PFSK-1 (cell line): ENCODE data around the gene MIPOL1.

Source experiments
- FOXP2 ChIP-seq: optimal IDR thresholded peaks from 2 replicates; pipeline ENCODE3; 2011; ENCODE audit warnings: borderline replicate concordance, control low read depth, inconsistent platforms; ENCODE audit not compliant: insufficient read depth; ENCODE audit errors: extremely low read length, extremely low read depth
- POLR2AphosphoS5 ChIP-seq: IDR thresholded peaks from 2 replicates; pipeline ENCODE4 v1.6.1; 2012; ENCODE audit warnings: low read depth, mild to moderate bottlenecking, control low read depth, low read length, moderate library complexity
- SIN3A ChIP-seq: IDR thresholded peaks from 2 replicates; pipeline ENCODE4 v1.6.1; 2012; ENCODE audit warnings: mild to moderate bottlenecking, low read length, moderate library complexity, borderline replicate concordance; ENCODE audit not compliant: insufficient read depth
- TAF1 ChIP-seq: IDR thresholded peaks from 2 replicates; pipeline ENCODE4 v1.6.1; 2012; ENCODE audit warnings: low read length, control low read depth, borderline replicate concordance; ENCODE audit not compliant: insufficient read depth
- TF ChIP-seq, protein P1 (sequence below), 2 experiments: IDR thresholded peaks; 2 replicates each; pipeline versions ENCODE4 v1.6.1 to v1.8.0; 2011 to 2012; ENCODE audit warnings: low read depth in 2 of 2, low read length in 2 of 2, control low read depth in 1 of 2, inconsistent platforms in 1 of 2, mild to moderate bottlenecking in 1 of 2, moderate library complexity in 1 of 2; ENCODE audit not compliant: insufficient read depth in 1 of 2

MIPOL1 gene

DNA sequence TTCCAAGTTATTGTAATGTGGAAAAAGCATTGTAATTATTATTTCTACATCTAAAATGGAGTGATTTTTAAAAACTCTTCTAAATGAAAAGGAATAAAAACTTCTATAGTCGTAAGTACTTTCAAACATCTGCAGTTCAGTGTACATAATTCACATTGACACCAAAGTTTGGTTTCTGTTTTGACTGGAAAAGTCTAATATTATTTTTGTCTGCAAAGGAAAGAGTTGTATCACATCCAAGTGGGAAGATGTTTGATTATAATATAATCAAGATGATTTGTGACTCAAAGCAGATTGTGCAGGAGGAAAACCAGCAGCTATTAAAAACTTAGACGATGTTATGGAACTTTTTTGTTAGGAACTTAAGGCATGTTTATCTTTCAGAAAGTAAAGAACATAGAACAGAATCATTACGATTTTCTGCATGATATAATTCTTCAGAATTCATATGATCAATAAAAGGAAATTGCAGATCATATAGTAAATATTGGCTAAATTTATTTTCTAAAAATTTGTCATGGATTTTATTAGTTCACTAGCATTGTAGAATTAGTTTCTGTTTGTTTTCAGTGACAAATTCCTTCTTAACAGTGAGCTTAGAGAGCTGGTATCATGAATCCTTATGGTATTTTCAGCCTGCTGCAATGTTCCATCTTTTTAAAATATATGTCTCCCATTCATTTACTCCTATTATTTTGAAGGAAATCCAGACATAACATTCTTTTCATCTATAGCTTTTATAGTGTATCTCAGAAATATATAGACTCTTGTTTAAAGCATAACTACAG is 145.8 kb downstream of the MIPOL1 start:
- TF ChIP-seq, protein P1, sequence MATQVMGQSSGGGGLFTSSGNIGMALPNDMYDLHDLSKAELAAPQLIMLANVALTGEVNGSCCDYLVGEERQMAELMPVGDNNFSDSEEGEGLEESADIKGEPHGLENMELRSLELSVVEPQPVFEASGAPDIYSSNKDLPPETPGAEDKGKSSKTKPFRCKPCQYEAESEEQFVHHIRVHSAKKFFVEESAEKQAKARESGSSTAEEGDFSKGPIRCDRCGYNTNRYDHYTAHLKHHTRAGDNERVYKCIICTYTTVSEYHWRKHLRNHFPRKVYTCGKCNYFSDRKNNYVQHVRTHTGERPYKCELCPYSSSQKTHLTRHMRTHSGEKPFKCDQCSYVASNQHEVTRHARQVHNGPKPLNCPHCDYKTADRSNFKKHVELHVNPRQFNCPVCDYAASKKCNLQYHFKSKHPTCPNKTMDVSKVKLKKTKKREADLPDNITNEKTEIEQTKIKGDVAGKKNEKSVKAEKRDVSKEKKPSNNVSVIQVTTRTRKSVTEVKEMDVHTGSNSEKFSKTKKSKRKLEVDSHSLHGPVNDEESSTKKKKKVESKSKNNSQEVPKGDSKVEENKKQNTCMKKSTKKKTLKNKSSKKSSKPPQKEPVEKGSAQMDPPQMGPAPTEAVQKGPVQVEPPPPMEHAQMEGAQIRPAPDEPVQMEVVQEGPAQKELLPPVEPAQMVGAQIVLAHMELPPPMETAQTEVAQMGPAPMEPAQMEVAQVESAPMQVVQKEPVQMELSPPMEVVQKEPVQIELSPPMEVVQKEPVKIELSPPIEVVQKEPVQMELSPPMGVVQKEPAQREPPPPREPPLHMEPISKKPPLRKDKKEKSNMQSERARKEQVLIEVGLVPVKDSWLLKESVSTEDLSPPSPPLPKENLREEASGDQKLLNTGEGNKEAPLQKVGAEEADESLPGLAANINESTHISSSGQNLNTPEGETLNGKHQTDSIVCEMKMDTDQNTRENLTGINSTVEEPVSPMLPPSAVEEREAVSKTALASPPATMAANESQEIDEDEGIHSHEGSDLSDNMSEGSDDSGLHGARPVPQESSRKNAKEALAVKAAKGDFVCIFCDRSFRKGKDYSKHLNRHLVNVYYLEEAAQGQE (IDR thresholded peaks at IDR 0.05; ENCODE audit: insufficient read depth in 1 of 2, low read depth in 2 of 2, low read length in 2 of 2), result no peak
- TF ChIP-seq FOXP2 (no peak), TAF1 (no peak), SIN3A (no peak), POLR2AphosphoS5 (no peak)

GRCh38 chr14:37363661-37364060 is 165.9 kb downstream of the MIPOL1 start:
- TF ChIP-seq SIN3A (no peak), POLR2AphosphoS5 (no peak), FOXP2 (no peak), TAF1 (no peak)
- TF ChIP-seq, protein P1 (IDR thresholded peaks at IDR 0.05; ENCODE audit: insufficient read depth in 1 of 2, low read depth in 2 of 2, low read length in 2 of 2), result no peak

DNA sequence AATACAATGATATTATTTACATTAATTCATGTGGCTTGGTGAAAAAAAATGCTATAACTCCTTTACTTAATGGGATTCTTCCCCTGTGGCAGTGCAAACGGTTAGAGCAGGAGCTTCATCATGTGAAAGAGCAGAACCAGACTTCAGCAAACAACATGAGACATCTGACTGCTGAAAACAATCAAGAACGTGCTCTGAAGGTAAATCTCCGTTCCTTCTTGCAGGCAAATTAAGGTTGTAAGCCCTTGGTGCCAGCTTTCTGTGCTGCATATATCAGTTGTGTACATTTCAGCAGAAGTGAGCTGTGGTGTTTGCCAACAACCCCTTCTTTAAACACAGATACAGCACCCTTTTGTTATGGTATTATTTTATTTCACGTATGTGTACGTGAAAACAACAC is 171.7 kb downstream of the MIPOL1 start:
- TF ChIP-seq SIN3A, result no peak
- no peak for TF ChIP-seq FOXP2
- TF ChIP-seq TAF1, result no peak
- TF ChIP-seq, protein P1 (IDR thresholded peaks at IDR 0.05; ENCODE audit: insufficient read depth in 1 of 2, low read depth in 2 of 2, low read length in 2 of 2), result no peak
- no peak for TF ChIP-seq POLR2AphosphoS5

GRCh38 chr14:37375566-37375965 is 177.8 kb downstream of the MIPOL1 start:
- TF ChIP-seq, protein P1 (IDR thresholded peaks at IDR 0.05; ENCODE audit: insufficient read depth in 1 of 2, low read depth in 2 of 2, low read length in 2 of 2), result no peak
- TF ChIP-seq FOXP2 (no peak), SIN3A (no peak)
